HG03342 (cell line): ENCODE results near the gene DGKG.

ENCODE experiments used
- ATAC-seq: cut with Tn5 transposase; IDR thresholded peaks from one replicate; pipeline ENCODE4 v1.9.1; 2021; ENCODE audit warnings: mild to moderate bottlenecking, moderate library complexity; ENCODE audit not compliant: unreplicated experiment

DGKG gene

GRCh38 chr3:186216900-186217819 lies 144.9 kb downstream of the DGKG start:
- no peak for ATAC-seq

GRCh38 chr3:186214670-186215069 lies 147.4 kb downstream of the DGKG start:
- ATAC-seq: no peak

- no peak for ATAC-seq
These were observed 148.1 kb downstream of the DGKG start for GRCh38 chr3:186213946-186214345.

GRCh38 chr3:186212611-186213010 lies 149.4 kb downstream of the DGKG start:
- ATAC-seq: no peak

- no peak for ATAC-seq
These were observed 151.1 kb downstream of the DGKG start for GRCh38 chr3:186210852-186211500.

GRCh38 chr3:186209810-186210752 lies 152.0 kb downstream of the DGKG start:
- ATAC-seq: no peak

- ATAC-seq: no peak
These were observed 153.6 kb downstream of the DGKG start for GRCh38 chr3:186208296-186208989.

GRCh38 chr3:186207515-186207914 lies 154.5 kb downstream of the DGKG start:
- no peak for ATAC-seq

- no peak for ATAC-seq
These were observed 161.3 kb downstream of the DGKG start for GRCh38 chr3:186200726-186201125.

GRCh38 chr3:186198442-186198841 lies 163.6 kb downstream of the DGKG start:
- ATAC-seq: no peak

- ATAC-seq: no peak
These were observed 167.6 kb downstream of the DGKG start for GRCh38 chr3:186194451-186194811.

- no peak for ATAC-seq
These were observed 168.2 kb downstream of the DGKG start for GRCh38 chr3:186193534-186194450.

- ATAC-seq: no peak
These were observed 169.2 kb downstream of the DGKG start for GRCh38 chr3:186192823-186193222.

- ATAC-seq: no peak
These were observed 172.5 kb downstream of the DGKG start for GRCh38 chr3:186189492-186189891.

GRCh38 chr3:186187401-186188275 lies 174.4 kb downstream of the DGKG start:
- ATAC-seq: no peak

- ATAC-seq: peak; percentile 63
These were observed 176.7 kb downstream of the DGKG start for GRCh38 chr3:186185194-186185787.

- ATAC-seq: no peak
These were observed 178.0 kb downstream of the DGKG start for GRCh38 chr3:186184021-186184420.

GRCh38 chr3:186182850-186183249 lies 179.2 kb downstream of the DGKG start:
- no peak for ATAC-seq
